H9 (cell line): ENCODE results near the gene GPC3. TPM values are rescaled to one million over a fixed set of nuclear protein-coding genes. Genes with fewer than 3 reads are reported as not detected.
A peak's percentile ranks its signal among the peaks of the same experiment; 100 is the strongest.

Experiments used
- DNase-seq: peaks from one replicate; pipeline ENCODE4 v3.0.0-alpha.2; 2017
- H2AFZ ChIP-seq: one replicate; pipeline ENCODE4 v1.6.1; 2013; ENCODE audit warnings: mild to moderate bottlenecking, low read length, control low read depth, moderate library complexity
- H2AK5ac ChIP-seq: 2 replicates; pipeline ENCODE4 v1.6.1; 2013; ENCODE audit warnings: low read length, control low read depth, mixed read lengths; ENCODE audit not compliant: insufficient read length
- H2BK120ac ChIP-seq: one replicate; pipeline ENCODE4 v1.6.1; 2013; ENCODE audit warnings: low read depth, mild to moderate bottlenecking, low read length, control low read depth, inconsistent platforms; ENCODE audit not compliant: poor library complexity, severe bottlenecking
- H2BK12ac ChIP-seq: 2 replicates; pipeline ENCODE4 v1.6.1; 2013; ENCODE audit warnings: low read length, control low read depth, mixed read lengths, low read depth; ENCODE audit not compliant: insufficient read length
- H2BK15ac ChIP-seq: 2 replicates; pipeline ENCODE4 v1.6.1; 2013; ENCODE audit warnings: low read depth, low read length, control low read depth
- H2BK20ac ChIP-seq: one replicate; pipeline ENCODE4 v1.6.1; 2013; ENCODE audit warnings: low read depth, mild to moderate bottlenecking, low read length, control low read depth, inconsistent platforms; ENCODE audit not compliant: poor library complexity, severe bottlenecking
- H2BK5ac ChIP-seq: 2 replicates; pipeline ENCODE4 v1.6.1; 2013; ENCODE audit warnings: low read length, control low read depth, mixed read lengths; ENCODE audit not compliant: insufficient read length
- H3K14ac ChIP-seq: 2 replicates; pipeline ENCODE4 v1.6.1; 2013; ENCODE audit warnings: low read length, control low read depth; ENCODE audit not compliant: insufficient read depth
- H3K18ac ChIP-seq: 2 replicates; pipeline ENCODE4 v1.6.1; 2013; ENCODE audit warnings: low read depth, mild to moderate bottlenecking, mixed read lengths, low read length, control low read depth; ENCODE audit not compliant: insufficient read length
- H3K23ac ChIP-seq: 2 replicates; pipeline ENCODE4 v1.6.1; 2013; ENCODE audit warnings: low read length, control low read depth, mixed read lengths, low read depth; ENCODE audit not compliant: insufficient read length
- H3K23me2 ChIP-seq: 2 replicates; pipeline ENCODE4 v1.6.1; 2013; ENCODE audit warnings: low read depth, mild to moderate bottlenecking, mixed read lengths, low read length, control low read depth; ENCODE audit not compliant: insufficient read length, poor library complexity, severe bottlenecking
- H3K27ac ChIP-seq: 2 replicates; pipeline ENCODE4 v1.5.1; 2013; ENCODE audit warnings: low read length, control low read depth, mixed read lengths, low read depth; ENCODE audit not compliant: insufficient read length
- H3K27me3 ChIP-seq: 2 replicates; pipeline ENCODE4 v1.6.1; 2013; ENCODE audit warnings: low read length, control low read depth, inconsistent platforms; ENCODE audit not compliant: insufficient read depth
- H3K4ac ChIP-seq: 2 replicates; pipeline ENCODE4 v1.6.1; 2013; ENCODE audit warnings: low read depth, mild to moderate bottlenecking, control low read depth, inconsistent platforms, low read length, moderate library complexity
- H3K4me1 ChIP-seq: 2 replicates; pipeline ENCODE4 v1.6.1; 2013; ENCODE audit warnings: low read length, control low read depth, inconsistent platforms; ENCODE audit not compliant: insufficient read depth
- H3K4me2 ChIP-seq: 2 replicates; pipeline ENCODE4 v1.6.1; 2013; ENCODE audit warnings: low read length, control low read depth, mixed read lengths; ENCODE audit not compliant: insufficient read length, insufficient read depth
- H3K56ac ChIP-seq: 2 replicates; pipeline ENCODE4 v1.6.1; 2013; ENCODE audit warnings: low read depth, mild to moderate bottlenecking, mixed read lengths, low read length, control low read depth; ENCODE audit not compliant: insufficient read length
- H3K79me1 ChIP-seq: 2 replicates; pipeline ENCODE4 v1.6.1; 2013; ENCODE audit warnings: low read depth, mild to moderate bottlenecking, moderate library complexity, low read length, control low read depth, inconsistent platforms; ENCODE audit not compliant: insufficient read depth, poor library complexity, severe bottlenecking
- H3K79me2 ChIP-seq: 2 replicates; pipeline ENCODE4 v1.6.1; 2013; ENCODE audit warnings: low read length, control low read depth, inconsistent platforms; ENCODE audit not compliant: insufficient read depth
- H3K9ac ChIP-seq: 2 replicates; pipeline ENCODE4 v1.6.1; 2013; ENCODE audit warnings: low read length, control low read depth, mixed read lengths; ENCODE audit not compliant: insufficient read length; ENCODE audit errors: extremely low read depth
- H3K9me3 ChIP-seq: one replicate; pipeline ENCODE4 v1.6.1; 2013; ENCODE audit warnings: low read depth, low read length, inconsistent platforms; ENCODE audit not compliant: control insufficient read depth
- H3T11ph ChIP-seq: one replicate; pipeline ENCODE4 v1.6.1; 2013; ENCODE audit warnings: mild to moderate bottlenecking, low read length, control low read depth, inconsistent platforms
- H4K20me1 ChIP-seq: one replicate; pipeline ENCODE4 v1.6.1; 2013; ENCODE audit not compliant: control insufficient read depth, insufficient read length, insufficient read depth
- H4K5ac ChIP-seq: 2 replicates; pipeline ENCODE4 v1.6.1; 2013; ENCODE audit warnings: low read depth, mild to moderate bottlenecking, mixed read lengths, low read length, control low read depth; ENCODE audit not compliant: insufficient read length
- H4K8ac ChIP-seq: replicated peaks from 2 replicates; pipeline ENCODE4 v1.6.1; 2013; ENCODE audit warnings: low read length, control low read depth, mixed read lengths, low read depth; ENCODE audit not compliant: insufficient read length
- H4K91ac ChIP-seq: 2 replicates; pipeline ENCODE4 v1.6.1; 2013; ENCODE audit warnings: low read depth, mild to moderate bottlenecking, moderate library complexity, mixed read lengths, low read length, control low read depth; ENCODE audit not compliant: insufficient read length
- H3K27ac Mint-ChIP-seq, 3 experiments: 2 replicates in 2 of 3; 3 replicates in 1 of 3; pipeline ENCODE4 v1.8.0; 2020 to 2021; ENCODE audit warnings: mixed read lengths in 3 of 3, mild to moderate bottlenecking in 1 of 3, moderate library complexity in 1 of 3
- H3K27me3 Mint-ChIP-seq: 2 replicates; pipeline ENCODE4 v1.8.0; 2021; ENCODE audit warnings: low read depth, mild to moderate bottlenecking, moderate library complexity, mixed read lengths
- H3K36me3 Mint-ChIP-seq, 3 experiments: 2 replicates in 2 of 3; 3 replicates in 1 of 3; pipeline ENCODE4 v1.8.0; 2020 to 2021; ENCODE audit warnings: low read depth in 3 of 3, mixed read lengths in 3 of 3; ENCODE audit not compliant: insufficient read depth in 1 of 3
- H3K4me1 Mint-ChIP-seq, 2 experiments: 2 replicates each; pipeline ENCODE4 v1.8.0; 2020; ENCODE audit warnings: mixed read lengths in 2 of 2
- H3K4me3 Mint-ChIP-seq, 2 experiments: 2 replicates in 1 of 2; 3 replicates in 1 of 2; pipeline ENCODE4 v1.8.0; 2020 to 2021; ENCODE audit warnings: mild to moderate bottlenecking in 2 of 2, mixed read lengths in 2 of 2, moderate library complexity in 1 of 2
- H3K9me3 Mint-ChIP-seq, 2 experiments: 2 replicates in 1 of 2; 3 replicates in 1 of 2; pipeline ENCODE4 v1.8.0; 2020; ENCODE audit warnings: mild to moderate bottlenecking in 2 of 2, mixed read lengths in 2 of 2, moderate library complexity in 1 of 2
- CTCF ChIP-seq: fragments of 200-600 bp; sonication (generic); conservative IDR thresholded peaks from 3 replicates; pipeline ENCODE4 v1.8.0; 2021; ENCODE audit warnings: antibody characterized with exemption, mild to moderate bottlenecking
- WGBS: extraction: QIAGEN DNeasy Blood & Tissue Kit; methylation state at CpG from one replicate; pipeline ENCODE4 v1.1.7; 2013; ENCODE audit warnings: missing lambda C conversion rate, low lambda C conversion rate, mixed read lengths; ENCODE audit not compliant: insufficient read length; ENCODE audit errors: extremely low coverage; 5-methylcytosine and 5-hydroxymethylcytosine counted together
- total RNA-seq: library from RNA; stranded (reverse); gene quantifications from 2 replicates; pipeline ENCODE4 v1.2.1, GENCODE V29; 2021

GPC3 gene
- total RNA-seq, 1 experiment from 2014 or later, result 108 TPM

- WGBS, result no CpG with 5 or more reads among the region's 3 CpGs
Measured at GRCh38 chrX:133965321-133965720, 20.1 kb downstream of the GPC3 start.

More at GRCh38 chrX:133965321-133965720, 20.1 kb downstream of the GPC3 start:
- Histone ChIP-seq H2BK5ac (no peak overlapping the region), H2BK12ac (no peak overlapping the region), H3K4me2 (no peak overlapping the region), H2AK5ac (no peak overlapping the region), H2BK120ac (no peak overlapping the region), H3K56ac (no peak overlapping the region), H3K79me1 (no peaks in the 10 kb centered on the region), H4K5ac (no peak overlapping the region), H3T11ph (no peak overlapping the region), H2BK20ac (no peak overlapping the region), H3K18ac (no peak overlapping the region), H4K91ac (no peak overlapping the region), H3K27ac (no peak overlapping the region), H3K9me3 (no peaks in the 10 kb centered on the region), H3K4ac (no peak overlapping the region), H3K14ac (no peak overlapping the region), H3K9ac (no peak overlapping the region), H3K27me3 (no peaks in the 10 kb centered on the region), H3K79me2 (no peaks in the 10 kb centered on the region), H3K4me1 (peaks cover 7% of the 10 kb centered on the region; the same call in 1 of the 2 replicates), H2BK15ac (no peak overlapping the region), H3K23me2 (no peaks in the 10 kb centered on the region), H2AFZ (no peak overlapping the region), H4K20me1 (no peaks in the 10 kb centered on the region), H3K23ac (no peak overlapping the region), H4K8ac (no peak overlapping the region)
- TF ChIP-seq CTCF, result no peak
- Mint-ChIP-seq H3K36me3 (peaks cover 0 to 12% (median 0%) of the 10 kb centered on the region in 3 experiments; a peak in 2 of 7 replicates), H3K27ac (peak overlapping the region in 2 of 3 experiments; percentile 13 to 64; a peak in 3 of 7 replicates), H3K9me3 (no peaks in the 10 kb centered on the region), H3K27me3 (no peaks in the 10 kb centered on the region), H3K4me1 (peaks cover 54 to 60% of the 10 kb centered on the region in 2 experiments), H3K4me3 (no peak overlapping the region)
- no peak for DNase-seq
